ENCODE results near the gene DONSON. TPM values are rescaled to one million over a fixed set of nuclear protein-coding genes. Genes with fewer than 3 reads are reported as not detected.
A peak's percentile ranks its signal among the peaks of the same experiment; 100 is the strongest.

Gene DONSON
- total and polyA plus RNA-seq, 2 of the 13 experiments (the other 11 are each of a cell fraction or from before 2014, with no cell fraction given) = 35.4 to 63.6 TPM

DNA sequence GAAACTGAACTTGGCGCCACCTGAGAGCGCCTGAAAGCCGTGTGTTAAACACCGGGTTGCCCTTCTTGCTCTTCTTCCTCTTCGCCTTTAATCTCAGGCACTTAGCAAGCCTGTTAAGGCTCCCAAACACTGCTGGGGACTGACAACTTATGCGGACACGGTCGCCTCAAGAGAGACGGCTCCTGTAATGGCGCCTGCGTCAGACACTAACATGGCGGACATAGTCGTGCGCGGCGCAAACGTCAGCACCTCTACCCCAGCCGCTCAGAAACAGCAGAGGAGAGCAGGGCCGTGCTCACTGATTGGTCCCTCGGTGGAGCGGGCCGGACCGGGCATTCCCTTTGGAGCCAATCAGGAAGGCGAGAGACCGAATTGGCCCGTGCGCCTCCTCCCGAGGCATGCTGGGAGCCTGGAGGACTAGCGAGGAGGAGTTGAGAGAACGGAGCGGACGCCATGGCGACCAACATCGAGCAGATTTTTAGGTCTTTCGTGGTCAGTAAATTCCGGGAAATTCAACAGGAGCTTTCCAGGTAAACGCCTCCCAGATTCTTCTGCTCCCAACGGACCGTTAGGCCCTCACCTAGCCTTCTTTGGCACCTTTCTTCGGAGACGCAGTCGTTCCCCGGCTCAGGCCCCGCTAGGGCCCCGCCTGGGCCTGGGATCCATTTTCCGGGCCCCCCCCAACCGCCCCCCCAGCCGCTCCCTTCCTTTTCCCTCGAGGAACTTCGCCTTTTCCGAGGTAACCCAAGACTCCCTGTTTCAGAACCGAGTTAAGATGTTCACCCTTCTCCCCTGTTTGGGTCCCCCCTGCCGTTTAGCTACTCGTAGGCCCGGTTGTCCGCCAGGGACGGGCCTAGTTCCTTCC lies 45.6 kb downstream of the DONSON start, which contains the start of gene SON (continued):
- TF ChIP-seq MXD4 (CRISPR knock-in tag; IDR thresholded peaks at IDR 0.05) = no peak
- TF ChIP-seq, protein P1, sequence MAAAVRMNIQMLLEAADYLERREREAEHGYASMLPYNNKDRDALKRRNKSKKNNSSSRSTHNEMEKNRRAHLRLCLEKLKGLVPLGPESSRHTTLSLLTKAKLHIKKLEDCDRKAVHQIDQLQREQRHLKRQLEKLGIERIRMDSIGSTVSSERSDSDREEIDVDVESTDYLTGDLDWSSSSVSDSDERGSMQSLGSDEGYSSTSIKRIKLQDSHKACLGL (CRISPR knock-in tag; IDR thresholded peaks at IDR 0.05) = no peak
- TF ChIP-seq CBFB (CRISPR knock-in tag; IDR thresholded peaks at IDR 0.05) = no peak
- no peak for TF ChIP-seq ZMYM3 (CRISPR knock-in tag; IDR thresholded peaks at IDR 0.05)
- TF ChIP-seq, protein P2, sequence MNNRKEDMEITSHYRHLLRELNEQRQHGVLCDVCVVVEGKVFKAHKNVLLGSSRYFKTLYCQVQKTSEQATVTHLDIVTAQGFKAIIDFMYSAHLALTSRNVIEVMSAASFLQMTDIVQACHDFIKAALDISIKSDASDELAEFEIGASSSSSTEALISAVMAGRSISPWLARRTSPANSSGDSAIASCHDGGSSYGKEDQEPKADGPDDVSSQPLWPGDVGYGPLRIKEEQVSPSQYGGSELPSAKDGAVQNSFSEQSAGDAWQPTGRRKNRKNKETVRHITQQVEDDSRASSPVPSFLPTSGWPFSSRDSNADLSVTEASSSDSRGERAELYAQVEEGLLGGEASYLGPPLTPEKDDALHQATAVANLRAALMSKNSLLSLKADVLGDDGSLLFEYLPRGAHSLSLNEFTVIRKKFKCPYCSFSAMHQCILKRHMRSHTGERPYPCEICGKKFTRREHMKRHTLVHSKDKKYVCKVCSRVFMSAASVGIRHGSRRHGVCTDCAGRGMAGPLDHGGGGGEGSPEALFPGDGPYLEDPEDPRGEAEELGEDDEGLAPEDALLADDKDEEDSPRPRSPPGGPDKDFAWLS (CRISPR knock-in tag; IDR thresholded peaks at IDR 0.05; ENCODE audit: borderline replicate concordance) = no peak
- TF ChIP-seq ARID2 (CRISPR knock-in tag; IDR thresholded peaks at IDR 0.05; ENCODE audit: borderline replicate concordance) = no peak
- TF ChIP-seq PHF5A (CRISPR knock-in tag; IDR thresholded peaks at IDR 0.05; ENCODE audit: low read depth, unreplicated experiment) = no peak
- TF ChIP-seq AGO2 (optimal IDR thresholded peaks at IDR 0.05; ENCODE audit: low read depth, low read length) = no peak
- TF ChIP-seq ZNF891 (CRISPR knock-in tag; IDR thresholded peaks at IDR 0.05) = peak; percentile 42; the same call in 1 of the 2 replicates
- TF ChIP-seq, protein P3, sequence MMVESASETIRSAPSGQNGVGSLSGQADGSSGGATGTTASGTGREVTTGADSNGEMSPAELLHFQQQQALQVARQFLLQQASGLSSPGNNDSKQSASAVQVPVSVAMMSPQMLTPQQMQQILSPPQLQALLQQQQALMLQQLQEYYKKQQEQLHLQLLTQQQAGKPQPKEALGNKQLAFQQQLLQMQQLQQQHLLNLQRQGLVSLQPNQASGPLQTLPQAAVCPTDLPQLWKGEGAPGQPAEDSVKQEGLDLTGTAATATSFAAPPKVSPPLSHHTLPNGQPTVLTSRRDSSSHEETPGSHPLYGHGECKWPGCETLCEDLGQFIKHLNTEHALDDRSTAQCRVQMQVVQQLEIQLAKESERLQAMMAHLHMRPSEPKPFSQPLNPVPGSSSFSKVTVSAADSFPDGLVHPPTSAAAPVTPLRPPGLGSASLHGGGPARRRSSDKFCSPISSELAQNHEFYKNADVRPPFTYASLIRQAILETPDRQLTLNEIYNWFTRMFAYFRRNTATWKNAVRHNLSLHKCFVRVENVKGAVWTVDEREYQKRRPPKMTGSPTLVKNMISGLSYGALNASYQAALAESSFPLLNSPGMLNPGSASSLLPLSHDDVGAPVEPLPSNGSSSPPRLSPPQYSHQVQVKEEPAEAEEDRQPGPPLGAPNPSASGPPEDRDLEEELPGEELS (CRISPR knock-in tag; IDR thresholded peaks at IDR 0.05) = 0 out of 2 replicates have a peak, but pooled peaks have one; percentile 2
- TF ChIP-seq, protein P4, sequence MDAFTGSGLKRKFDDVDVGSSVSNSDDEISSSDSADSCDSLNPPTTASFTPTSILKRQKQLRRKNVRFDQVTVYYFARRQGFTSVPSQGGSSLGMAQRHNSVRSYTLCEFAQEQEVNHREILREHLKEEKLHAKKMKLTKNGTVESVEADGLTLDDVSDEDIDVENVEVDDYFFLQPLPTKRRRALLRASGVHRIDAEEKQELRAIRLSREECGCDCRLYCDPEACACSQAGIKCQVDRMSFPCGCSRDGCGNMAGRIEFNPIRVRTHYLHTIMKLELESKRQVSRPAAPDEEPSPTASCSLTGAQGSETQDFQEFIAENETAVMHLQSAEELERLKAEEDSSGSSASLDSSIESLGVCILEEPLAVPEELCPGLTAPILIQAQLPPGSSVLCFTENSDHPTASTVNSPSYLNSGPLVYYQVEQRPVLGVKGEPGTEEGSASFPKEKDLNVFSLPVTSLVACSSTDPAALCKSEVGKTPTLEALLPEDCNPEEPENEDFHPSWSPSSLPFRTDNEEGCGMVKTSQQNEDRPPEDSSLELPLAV (CRISPR knock-in tag; conservative IDR thresholded peaks at IDR 0.05; ENCODE audit: low read depth) = no peak
- no peak for TF ChIP-seq ATF7 (IDR thresholded peaks at IDR 0.05)
- no peak for TF ChIP-seq ATF7 (CRISPR knock-in tag; IDR thresholded peaks at IDR 0.05)
- TF ChIP-seq ZNF670 (CRISPR knock-in tag; IDR thresholded peaks at IDR 0.05; ENCODE audit: borderline replicate concordance) = 0 out of 2 replicates have a peak, but pooled peaks have one; percentile 54
- peak; percentile 13 for TF ChIP-seq TBL1XR1 (IDR thresholded peaks at IDR 0.05; ENCODE audit: borderline replicate concordance, low read length, partially characterized antibody)
- 0 out of 2 replicates have a peak, but pooled peaks have one; percentile 28 for TF ChIP-seq ZNF644 (CRISPR knock-in tag; IDR thresholded peaks at IDR 0.05; ENCODE audit: low read depth)
- peak; percentile 6; the same call in 1 of the 2 replicates for TF ChIP-seq ETV5 (CRISPR knock-in tag; IDR thresholded peaks at IDR 0.05; ENCODE audit: borderline replicate concordance)
- TF ChIP-seq, protein P5, sequence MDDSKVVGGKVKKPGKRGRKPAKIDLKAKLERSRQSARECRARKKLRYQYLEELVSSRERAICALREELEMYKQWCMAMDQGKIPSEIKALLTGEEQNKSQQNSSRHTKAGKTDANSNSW (CRISPR knock-in tag; IDR thresholded peaks at IDR 0.05; ENCODE audit: borderline replicate concordance) = peak; percentile 98; the same call in 1 of the 2 replicates
- TF ChIP-seq KDM2A (CRISPR knock-in tag; IDR thresholded peaks at IDR 0.05; ENCODE audit: borderline replicate concordance, low read depth) = 0 out of 2 replicates have a peak, but pooled peaks have one; percentile 73
- no peak for TF ChIP-seq MTF2 (CRISPR knock-in tag; IDR thresholded peaks at IDR 0.05; ENCODE audit: borderline replicate concordance)
- TF ChIP-seq, protein P6, sequence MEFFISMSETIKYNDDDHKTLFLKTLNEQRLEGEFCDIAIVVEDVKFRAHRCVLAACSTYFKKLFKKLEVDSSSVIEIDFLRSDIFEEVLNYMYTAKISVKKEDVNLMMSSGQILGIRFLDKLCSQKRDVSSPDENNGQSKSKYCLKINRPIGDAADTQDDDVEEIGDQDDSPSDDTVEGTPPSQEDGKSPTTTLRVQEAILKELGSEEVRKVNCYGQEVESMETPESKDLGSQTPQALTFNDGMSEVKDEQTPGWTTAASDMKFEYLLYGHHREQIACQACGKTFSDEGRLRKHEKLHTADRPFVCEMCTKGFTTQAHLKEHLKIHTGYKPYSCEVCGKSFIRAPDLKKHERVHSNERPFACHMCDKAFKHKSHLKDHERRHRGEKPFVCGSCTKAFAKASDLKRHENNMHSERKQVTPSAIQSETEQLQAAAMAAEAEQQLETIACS (CRISPR knock-in tag; IDR thresholded peaks at IDR 0.05) = peak; percentile 26; the same call in 1 of the 2 replicates
- TF ChIP-seq ZFP82 (CRISPR knock-in tag; IDR thresholded peaks at IDR 0.05; ENCODE audit: borderline replicate concordance) = no peak
